Glutamatergic neuron (in vitro differentiated cells): ENCODE measurements around the gene ARHGAP6. TPM values are rescaled to one million over a fixed set of nuclear protein-coding genes. Genes with fewer than 3 reads are reported as not detected.

Source experiments
- DNase-seq: peaks from one replicate; pipeline ENCODE4 v3.0.0; 2022
- H3K27ac Mint-ChIP-seq: one replicate; pipeline ENCODE4 v1.8.0; 2020; ENCODE audit warnings: mild to moderate bottlenecking, mixed read lengths, inconsistent platforms; ENCODE audit not compliant: unreplicated experiment
- H3K27me3 Mint-ChIP-seq: one replicate; pipeline ENCODE4 v1.8.0; 2020; ENCODE audit warnings: mild to moderate bottlenecking, moderate library complexity, mixed read lengths, inconsistent platforms; ENCODE audit not compliant: unreplicated experiment
- H3K36me3 Mint-ChIP-seq: one replicate; pipeline ENCODE4 v1.8.0; 2020; ENCODE audit warnings: mild to moderate bottlenecking, mixed read lengths, inconsistent platforms; ENCODE audit not compliant: unreplicated experiment
- H3K4me1 Mint-ChIP-seq: one replicate; pipeline ENCODE4 v1.8.0; 2020; ENCODE audit warnings: mild to moderate bottlenecking, low read depth, mixed read lengths, inconsistent platforms; ENCODE audit not compliant: unreplicated experiment
- H3K4me3 Mint-ChIP-seq: one replicate; pipeline ENCODE4 v1.8.0; 2020; ENCODE audit warnings: mild to moderate bottlenecking, mixed read lengths, inconsistent platforms; ENCODE audit not compliant: unreplicated experiment
- H3K9me3 Mint-ChIP-seq: one replicate; pipeline ENCODE4 v1.8.0; 2020; ENCODE audit warnings: mild to moderate bottlenecking, moderate library complexity, mixed read lengths, inconsistent platforms; ENCODE audit not compliant: unreplicated experiment
- CTCF ChIP-seq: fragments of 200-600 bp; sonication (generic); IDR thresholded peaks from one replicate; pipeline ENCODE4 v1.5.0; 2021; ENCODE audit not compliant: partially characterized antibody, unreplicated experiment
- total RNA-seq: library from RNA; stranded (reverse); fragmentation: NEBNext Ultra II Directional; extraction: Animal tissue kit (Norgen Biotek cat#: 25700); gene quantifications from one replicate; pipeline ENCODE4 v1.2.1, GENCODE V29; 2021; ENCODE audit not compliant: unreplicated experiment

ARHGAP6 gene
- total RNA-seq, 1 donor from 2014 or later: 3.6 TPM

GRCh38 chrX:11553594-11553993 lies 112.1 kb downstream of the ARHGAP6 start:
- Mint-ChIP-seq H3K4me3 (no peak overlapping the region), H3K27ac (no peak overlapping the region), H3K36me3 (no peaks in the 10 kb centered on the region), H3K27me3 (peaks cover 3% of the 10 kb centered on the region), H3K4me1 (no peaks in the 10 kb centered on the region), H3K9me3 (no peaks in the 10 kb centered on the region)
- DNase-seq: no peak
- TF ChIP-seq CTCF: no peak

GRCh38 chrX:11551151-11551550 lies 114.6 kb downstream of the ARHGAP6 start:
- Mint-ChIP-seq H3K4me1 (no peaks in the 10 kb centered on the region), H3K27ac (no peak overlapping the region), H3K27me3 (peaks cover 3% of the 10 kb centered on the region), H3K36me3 (no peaks in the 10 kb centered on the region), H3K4me3 (no peak overlapping the region), H3K9me3 (no peaks in the 10 kb centered on the region)
- DNase-seq: no peak
- no peak for TF ChIP-seq CTCF

GRCh38 chrX:11546917-11547316 lies 118.8 kb downstream of the ARHGAP6 start:
- peaks cover 3% of the 10 kb centered on the region for H3K27me3 Mint-ChIP-seq
- H3K36me3 Mint-ChIP-seq: no peaks in the 10 kb centered on the region
- H3K27ac Mint-ChIP-seq: no peak overlapping the region

GRCh38 chrX:11543249-11543648 lies 122.5 kb downstream of the ARHGAP6 start:
- TF ChIP-seq CTCF: no peak
- H3K36me3 Mint-ChIP-seq: no peaks in the 10 kb centered on the region
- peaks cover 4% of the 10 kb centered on the region for H3K4me1 Mint-ChIP-seq
- no peaks in the 10 kb centered on the region for H3K9me3 Mint-ChIP-seq
- no peak overlapping the region for H3K4me3 Mint-ChIP-seq
- no peaks in the 10 kb centered on the region for H3K27me3 Mint-ChIP-seq
- no peak overlapping the region for H3K27ac Mint-ChIP-seq
- no peak for DNase-seq

More at GRCh38 chrX:11546917-11547316, 118.8 kb downstream of the ARHGAP6 start:
- H3K4me3 Mint-ChIP-seq: no peak overlapping the region
- no peak for DNase-seq
- no peaks in the 10 kb centered on the region for H3K4me1 Mint-ChIP-seq
- TF ChIP-seq CTCF: no peak
- no peaks in the 10 kb centered on the region for H3K9me3 Mint-ChIP-seq

GRCh38 chrX:11541510-11541909 lies 124.2 kb downstream of the ARHGAP6 start:
- H3K4me1 Mint-ChIP-seq: peaks cover 4% of the 10 kb centered on the region
- DNase-seq: no peak
- H3K9me3 Mint-ChIP-seq: no peaks in the 10 kb centered on the region
- no peak for TF ChIP-seq CTCF
- H3K4me3 Mint-ChIP-seq: no peak overlapping the region
- H3K27me3 Mint-ChIP-seq: no peaks in the 10 kb centered on the region
- no peak overlapping the region for H3K27ac Mint-ChIP-seq
- H3K36me3 Mint-ChIP-seq: no peaks in the 10 kb centered on the region
